HUES64 (cell line): Measurements from ENCODE around the gene COA8.
A peak's percentile ranks its signal among the peaks of the same experiment; 100 is the strongest.

Experiments
- H3K27ac ChIP-seq: 2 replicates; pipeline ENCODE4 v1.7.0; 2013; ENCODE audit warnings: low read depth, low read length, inconsistent platforms
- H3K27me3 ChIP-seq: 2 replicates; pipeline ENCODE4 v1.6.1; 2013; ENCODE audit warnings: mild to moderate bottlenecking, low read length; ENCODE audit not compliant: insufficient read depth
- H3K36me3 ChIP-seq: 2 replicates; pipeline ENCODE4 v1.6.1; 2013; ENCODE audit warnings: mild to moderate bottlenecking, low read length; ENCODE audit not compliant: insufficient read depth
- H3K4me1 ChIP-seq: 2 replicates; pipeline ENCODE4 v1.6.1; 2013; ENCODE audit warnings: mild to moderate bottlenecking, low read length, moderate library complexity; ENCODE audit not compliant: insufficient read depth
- H3K4me3 ChIP-seq: 2 replicates; pipeline ENCODE4 v1.5.1; 2013; ENCODE audit warnings: mild to moderate bottlenecking, low read length, moderate library complexity
- H3K9ac ChIP-seq: 2 replicates; pipeline ENCODE4 v1.6.1; 2013; ENCODE audit warnings: mild to moderate bottlenecking, low read depth, low read length
- H3K9me3 ChIP-seq: 2 replicates; pipeline ENCODE4 v1.6.1; 2013; ENCODE audit warnings: low read depth, low read length; ENCODE audit not compliant: insufficient read depth
- WGBS: fragments of 150-250, 120-280 bp; methylation state at CpG from one replicate; pipeline ENCODE4 v1.1.7; 2013; ENCODE audit warnings: missing lambda C conversion rate; 5-methylcytosine and 5-hydroxymethylcytosine counted together

The COA8 gene

DNA sequence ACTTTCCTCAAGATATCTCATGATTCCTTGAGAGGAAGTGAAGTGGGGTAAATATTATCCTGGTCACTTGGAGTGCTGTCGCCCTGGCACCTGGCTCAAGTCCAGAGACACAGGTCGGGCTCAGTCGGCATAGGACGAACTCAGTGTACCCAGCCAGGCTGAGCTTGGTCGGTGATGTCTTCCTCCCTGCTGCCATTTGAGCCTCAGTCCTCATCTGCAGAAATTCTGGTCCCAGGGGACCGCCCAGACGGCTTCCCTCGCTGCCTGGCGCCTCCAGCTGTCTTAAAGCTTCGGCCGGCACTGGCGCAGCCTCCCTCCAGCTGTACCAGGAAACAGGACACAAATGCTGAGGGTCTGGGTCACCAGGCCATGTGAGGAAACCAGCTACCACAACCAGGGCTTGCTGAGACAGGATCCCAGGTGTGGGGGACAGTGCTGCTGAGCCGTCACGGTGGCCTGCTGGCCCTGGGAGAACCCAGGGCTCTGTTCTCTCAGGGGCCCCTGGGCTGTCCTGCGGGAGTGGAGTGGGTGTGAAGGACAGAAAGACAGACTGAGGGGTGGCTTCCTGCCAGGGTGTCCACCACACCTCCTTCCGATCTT is 61.2 kb downstream of the COA8 start:
- no peak overlapping the region for H3K4me3 ChIP-seq
- no peak overlapping the region for H3K27ac ChIP-seq
- no peaks in the 10 kb centered on the region for H3K9me3 ChIP-seq
- H3K4me1 ChIP-seq, result 0 out of 2 replicates have a peak, but pooled peaks cover 7% of the 10 kb centered on the region
- 93% methylated on average over 16 of the region's 16 CpGs for WGBS
- H3K9ac ChIP-seq, result no peak overlapping the region
- no peaks in the 10 kb centered on the region for H3K27me3 ChIP-seq
- H3K36me3 ChIP-seq, result no peaks in the 10 kb centered on the region

DNA sequence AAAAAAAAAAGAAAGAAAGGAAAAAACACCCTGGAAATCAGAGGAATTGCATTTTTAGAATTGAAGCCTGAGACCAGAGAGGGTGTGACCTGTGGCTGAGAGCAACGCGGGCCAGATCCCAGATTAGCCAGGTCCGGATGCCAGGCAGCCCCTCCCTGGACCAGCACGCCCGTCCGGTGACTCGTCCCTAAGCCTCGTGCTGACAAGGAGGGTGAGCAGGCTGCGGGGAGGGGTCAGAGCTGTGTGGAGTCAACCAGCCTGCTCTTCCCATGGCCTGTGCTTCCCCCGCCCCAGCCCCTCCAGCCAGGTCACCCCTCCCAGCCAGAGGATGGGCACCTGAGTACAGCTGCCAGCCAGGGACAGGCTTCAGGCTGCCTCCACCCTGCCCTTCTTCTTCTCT is 62.1 kb downstream of the COA8 start:
- Histone ChIP-seq H3K9me3 (no peaks in the 10 kb centered on the region), H3K27me3 (no peaks in the 10 kb centered on the region), H3K9ac (no peak overlapping the region), H3K4me1 (0 out of 2 replicates have a peak, but pooled peaks cover 7% of the 10 kb centered on the region), H3K4me3 (no peak overlapping the region), H3K36me3 (no peaks in the 10 kb centered on the region), H3K27ac (no peak overlapping the region)
- WGBS, result 56% methylated on average over 10 of the region's 10 CpGs

DNA sequence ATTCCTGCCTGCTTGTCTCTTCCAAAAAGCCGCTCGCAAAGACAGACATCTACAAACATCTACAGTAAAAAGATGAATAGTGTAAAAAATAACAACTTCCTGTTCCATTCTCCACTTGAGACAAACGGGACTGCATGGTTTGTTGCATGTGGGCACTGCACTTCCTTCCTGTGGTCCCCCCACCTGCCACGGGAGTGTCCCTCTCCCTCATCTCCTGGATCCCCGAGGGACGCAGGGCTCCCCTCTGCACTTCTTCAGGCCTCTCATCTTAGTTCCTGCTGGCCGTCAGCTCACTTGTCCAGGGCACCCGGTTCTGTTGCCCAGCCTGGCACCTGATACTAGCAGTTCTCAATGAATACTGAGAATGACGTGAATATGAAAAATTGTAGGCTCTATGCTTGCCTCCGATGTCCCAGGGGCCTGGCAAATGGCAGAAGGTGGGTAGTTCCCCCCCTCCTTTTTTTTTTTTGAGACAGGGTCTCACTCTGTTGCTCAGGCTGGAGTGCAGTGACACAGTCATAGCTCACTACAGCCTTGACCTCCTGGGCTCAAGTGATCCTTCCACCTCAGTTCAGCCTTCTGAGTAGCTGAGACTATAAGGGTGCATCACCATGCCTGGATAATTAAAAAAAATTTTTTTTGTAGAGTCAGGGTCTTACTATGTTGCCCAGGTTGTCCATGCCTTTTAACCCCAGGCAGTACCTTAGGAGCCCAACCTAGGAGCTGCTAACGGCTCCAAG is 62.8 kb downstream of the COA8 start:
- H3K27ac ChIP-seq, result no peak overlapping the region
- 88% methylated on average over 9 of the region's 11 CpGs for WGBS
- peaks cover 12% of the 10 kb centered on the region for H3K4me1 ChIP-seq
- no peak overlapping the region for H3K4me3 ChIP-seq
- no peak overlapping the region for H3K9ac ChIP-seq
- no peaks in the 10 kb centered on the region for H3K27me3 ChIP-seq
- no peaks in the 10 kb centered on the region for H3K36me3 ChIP-seq
- H3K9me3 ChIP-seq, result no peaks in the 10 kb centered on the region

DNA sequence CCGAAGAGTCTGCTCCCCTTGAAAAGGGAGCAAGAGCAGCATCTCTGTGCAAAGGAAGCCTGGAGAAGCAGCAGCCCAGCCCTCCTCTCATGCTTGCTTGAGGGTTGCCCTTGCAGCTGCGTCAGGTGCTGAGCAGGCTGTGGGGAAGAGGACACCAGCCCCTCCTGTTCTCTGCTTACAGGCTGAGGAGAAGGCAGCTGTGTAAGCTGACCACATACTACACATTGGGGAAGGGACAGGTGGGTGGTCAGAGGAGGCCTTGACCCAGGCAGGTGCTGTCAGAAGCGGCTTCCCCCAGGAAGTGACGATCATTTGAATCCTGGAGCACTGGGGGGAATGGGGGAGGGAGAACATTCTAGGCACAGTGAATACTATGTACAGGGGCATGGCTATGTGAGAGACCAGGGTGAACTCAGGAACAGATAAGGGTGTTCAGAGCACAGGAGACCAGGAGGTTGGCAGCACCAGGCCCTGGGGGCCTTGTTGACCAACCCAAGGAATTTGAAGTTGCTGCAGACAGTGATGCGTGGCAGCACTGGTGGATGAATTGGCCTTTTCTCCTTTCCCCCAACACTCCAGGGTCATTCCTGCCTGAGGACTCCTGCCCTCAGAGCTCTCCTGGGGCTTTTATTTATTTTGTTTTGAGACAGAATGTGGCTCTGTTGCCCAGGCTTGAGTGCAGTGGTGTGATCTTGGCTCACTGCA is 63.5 kb downstream of the COA8 start:
- Histone ChIP-seq H3K36me3 (0 out of 2 replicates have a peak, but pooled peaks cover under 1% of the 10 kb centered on the region), H3K4me3 (no peak overlapping the region), H3K9ac (no peak overlapping the region), H3K4me1 (peaks cover 15% of the 10 kb centered on the region), H3K27me3 (no peaks in the 10 kb centered on the region), H3K27ac (no peak overlapping the region), H3K9me3 (no peaks in the 10 kb centered on the region)
- WGBS, result 91% methylated on average over 5 of the region's 5 CpGs

DNA sequence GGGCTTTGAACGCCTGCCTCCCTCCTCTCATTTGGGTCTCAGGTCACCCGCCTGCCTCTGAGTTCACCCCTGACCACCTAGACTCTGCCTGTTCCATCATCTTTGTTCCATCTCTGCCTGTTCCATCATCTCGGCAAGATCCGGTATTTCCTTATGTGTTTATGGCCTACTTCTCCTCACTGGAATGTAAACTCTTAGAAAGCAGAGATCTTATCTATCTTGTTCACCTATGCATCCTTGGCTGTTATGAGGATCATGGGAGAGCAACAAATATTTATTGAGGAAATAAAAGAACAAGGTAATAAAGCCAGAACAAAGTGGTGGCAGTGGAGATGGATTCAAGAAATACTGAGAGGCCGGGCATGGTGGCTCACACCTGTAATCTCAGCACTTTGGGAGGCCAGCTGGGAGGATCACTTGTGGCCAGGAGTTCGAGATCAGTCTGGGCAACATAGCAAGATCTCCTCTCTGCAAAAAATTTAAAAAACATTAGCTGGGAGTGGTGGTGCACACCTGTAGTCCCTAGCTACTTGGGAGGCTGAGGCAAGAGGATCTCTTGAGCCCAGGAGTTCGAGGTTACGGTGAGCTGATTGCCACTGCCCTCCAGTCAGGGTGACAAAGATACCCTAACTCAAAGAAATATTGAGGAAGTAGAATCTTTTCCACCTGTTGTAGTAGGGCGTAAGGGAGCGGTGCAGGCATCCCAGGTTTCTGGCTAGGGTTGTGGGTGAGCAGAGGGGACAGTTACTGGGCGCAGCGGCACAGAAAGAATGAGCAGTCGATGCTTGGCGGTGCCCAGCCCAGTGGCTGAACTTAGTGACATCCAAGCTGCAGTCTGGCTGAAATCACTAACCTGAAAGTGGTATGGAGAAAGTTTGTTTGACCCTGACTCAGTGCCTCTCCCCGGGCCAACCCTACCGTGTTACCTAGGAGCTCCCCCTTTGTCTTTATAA is 64.6 kb downstream of the COA8 start:
- 96% methylated on average over 14 of the region's 16 CpGs for WGBS
- H3K4me1 ChIP-seq, result peaks cover 15% of the 10 kb centered on the region

DNA sequence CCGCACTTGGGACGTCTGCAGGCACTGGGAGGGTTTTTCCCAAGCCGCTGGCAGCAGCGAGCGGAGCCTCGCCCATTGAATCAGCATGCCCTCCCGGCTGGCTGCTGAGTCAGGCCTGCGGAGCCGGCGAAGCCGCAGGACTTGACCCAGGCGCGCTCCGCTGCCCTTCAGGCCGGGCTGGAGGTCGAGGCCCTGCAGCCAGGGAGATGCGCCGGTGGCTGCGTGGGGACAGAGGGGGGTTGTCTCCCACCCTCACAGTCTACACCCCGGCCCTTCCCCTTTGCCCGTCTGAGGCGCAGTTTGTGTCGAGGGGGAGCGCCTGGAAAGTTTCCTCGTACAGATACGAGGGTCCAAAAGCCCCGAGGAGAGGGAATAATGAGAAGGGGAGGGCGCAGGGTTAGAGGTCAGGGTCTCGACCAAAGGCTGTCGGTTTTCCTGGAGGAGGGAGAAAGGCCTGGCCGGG is 65.5 kb downstream of the COA8 start:
- Histone ChIP-seq H3K9me3 (no peaks in the 10 kb centered on the region), H3K27me3 (no peaks in the 10 kb centered on the region), H3K27ac (peak overlapping the region; percentile 92), H3K4me3 (peak overlapping the region; percentile 97), H3K9ac (peak overlapping the region; percentile 95), H3K36me3 (0 out of 2 replicates have a peak, but pooled peaks cover 6% of the 10 kb centered on the region), H3K4me1 (peaks cover 15% of the 10 kb centered on the region)
- 11% methylated on average over 31 of the region's 31 CpGs for WGBS

More for the DNA sequence above, 64.6 kb downstream of the COA8 start:
- Histone ChIP-seq H3K4me3 (peak overlapping the region; percentile 97), H3K36me3 (0 out of 2 replicates have a peak, but pooled peaks cover 6% of the 10 kb centered on the region), H3K9me3 (no peaks in the 10 kb centered on the region), H3K27me3 (no peaks in the 10 kb centered on the region), H3K27ac (no peak overlapping the region), H3K9ac (peak overlapping the region; percentile 95)

DNA sequence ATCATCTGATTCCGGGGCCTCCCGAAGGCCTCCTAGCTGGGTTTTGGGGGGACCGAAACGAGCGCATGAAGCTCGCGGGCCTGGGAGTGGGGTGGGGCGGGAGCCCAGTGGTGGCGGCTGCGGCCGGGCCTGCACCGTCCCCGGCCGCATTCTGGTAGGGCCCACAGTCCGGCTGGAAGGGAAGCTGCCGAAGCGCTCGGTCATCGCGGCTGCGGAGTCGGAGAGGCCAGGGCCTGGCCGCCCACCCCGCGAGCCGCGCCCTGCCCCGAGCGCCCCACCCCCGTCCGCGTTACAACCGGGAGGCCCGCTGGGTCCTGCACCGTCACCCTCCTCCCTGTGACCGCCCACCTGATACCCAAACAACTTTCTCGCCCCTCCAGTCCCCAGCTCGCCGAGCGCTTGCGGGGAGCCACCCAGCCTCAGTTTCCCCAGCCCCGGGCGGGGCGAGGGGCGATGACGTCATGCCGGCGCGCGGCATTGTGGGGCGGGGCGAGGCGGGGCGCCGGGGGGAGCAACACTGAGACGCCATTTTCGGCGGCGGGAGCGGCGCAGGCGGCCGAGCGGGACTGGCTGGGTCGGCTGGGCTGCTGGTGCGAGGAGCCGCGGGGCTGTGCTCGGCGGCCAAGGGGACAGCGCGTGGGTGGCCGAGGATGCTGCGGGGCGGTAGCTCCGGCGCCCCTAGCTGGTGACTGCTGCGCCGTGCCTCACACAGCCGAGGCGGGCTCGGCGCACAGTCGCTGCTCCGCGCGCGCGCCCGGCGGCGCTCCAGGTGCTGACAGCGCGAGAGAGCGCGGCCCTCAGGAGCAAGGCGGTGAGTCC is 66.1 kb downstream of the COA8 start, which contains the start of gene KLC1:
TSS of gene KLC1 (plus strand) at position 528 of the 819 bp plus-strand sequence. CDS start 25,354 bp downstream, outside the sequence.
- H3K27ac ChIP-seq, result peak within 1 kb of the TSS; percentile 92
- no peaks in the 10 kb centered on the region for H3K27me3 ChIP-seq
- H3K9ac ChIP-seq, result peak within 1 kb of the TSS; percentile 95
- peaks cover 15% of the 10 kb centered on the region for H3K4me1 ChIP-seq
- H3K4me3 ChIP-seq, result peak within 1 kb of the TSS; percentile 97
- H3K9me3 ChIP-seq, result no peaks in the 10 kb centered on the region
- WGBS, result under 1% methylated on average over 97 of the region's 97 CpGs
- 0 out of 2 replicates have a peak, but pooled peaks cover 6% of the 10 kb centered on the region for H3K36me3 ChIP-seq

DNA sequence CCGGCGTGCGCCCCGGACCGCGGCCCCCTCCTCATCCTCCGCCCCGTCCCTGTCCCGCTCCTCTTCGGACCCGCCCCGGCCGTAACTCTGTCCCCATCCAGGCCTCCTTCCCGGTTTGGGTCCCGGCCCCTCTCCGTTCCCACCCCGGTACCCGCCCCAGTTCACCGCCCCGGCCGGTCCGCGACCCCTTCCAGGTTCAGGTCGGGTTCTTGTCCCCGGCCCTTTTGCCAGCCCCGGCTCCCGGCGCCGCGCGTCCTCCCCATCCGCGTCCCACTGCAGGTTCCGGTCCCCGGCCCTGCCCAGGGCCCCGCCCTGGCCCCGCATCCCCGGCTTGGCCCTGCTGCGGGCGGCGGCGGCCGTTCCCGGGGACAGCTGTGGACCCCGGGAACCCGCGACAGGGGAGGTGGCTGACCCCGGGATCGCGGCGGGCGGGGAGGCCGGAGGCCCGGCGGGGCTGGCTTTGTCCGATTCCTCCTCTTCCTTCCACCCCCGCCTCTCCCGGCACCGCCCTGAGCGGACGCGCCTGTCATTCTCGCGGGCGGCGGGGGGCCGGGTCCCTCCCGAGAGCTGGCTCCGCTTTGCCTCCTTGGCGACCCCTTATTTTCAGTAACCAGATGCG is 66.9 kb downstream of the COA8 start:
- Histone ChIP-seq H3K4me1 (peaks cover 15% of the 10 kb centered on the region), H3K4me3 (peak overlapping the region; percentile 97), H3K36me3 (0 out of 2 replicates have a peak, but pooled peaks cover 6% of the 10 kb centered on the region), H3K27me3 (no peaks in the 10 kb centered on the region), H3K27ac (peak overlapping the region; percentile 92), H3K9me3 (no peaks in the 10 kb centered on the region), H3K9ac (peak overlapping the region; percentile 95)
- under 1% methylated on average over 71 of the region's 71 CpGs for WGBS

DNA sequence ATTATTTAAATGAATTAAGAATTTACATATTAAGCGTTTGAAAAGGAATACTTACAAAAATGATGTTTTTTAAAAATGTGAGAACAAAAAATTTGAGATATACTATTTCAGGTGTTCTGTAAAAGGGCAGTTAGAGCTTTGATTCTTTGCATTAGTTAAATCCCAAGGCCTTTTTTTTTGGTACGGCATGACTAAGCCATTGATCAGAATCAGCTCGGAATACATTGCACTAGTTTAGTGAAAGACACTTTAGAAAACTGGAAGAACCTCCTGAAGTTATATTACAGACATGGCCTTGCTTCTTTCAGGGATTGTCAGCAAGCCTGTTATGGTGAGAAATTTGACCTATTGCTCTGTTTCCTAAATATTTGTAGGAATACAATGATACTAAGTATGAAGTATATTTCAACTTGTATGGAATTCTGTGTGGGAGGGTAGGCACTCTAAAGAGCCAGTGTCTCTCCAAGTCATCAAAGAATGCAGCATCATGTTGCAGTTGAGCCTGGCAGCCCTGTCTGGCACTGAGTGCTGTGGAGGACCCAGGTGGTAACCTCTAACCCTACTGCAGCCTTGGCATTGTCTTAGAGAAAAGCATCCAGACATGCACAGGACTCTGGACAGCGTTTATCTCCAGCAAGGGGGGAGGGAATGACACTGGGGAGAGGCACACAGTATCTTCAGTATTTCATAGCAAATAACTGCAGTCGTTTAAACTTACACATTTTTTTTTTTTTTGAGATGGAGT is 67.8 kb downstream of the COA8 start:
- peaks cover 15% of the 10 kb centered on the region for H3K4me1 ChIP-seq
- H3K27me3 ChIP-seq, result no peaks in the 10 kb centered on the region
- no peaks in the 10 kb centered on the region for H3K9me3 ChIP-seq
- peak overlapping the region; percentile 95; the same call in 1 of the 2 replicates for H3K9ac ChIP-seq
- peak overlapping the region; percentile 97 for H3K4me3 ChIP-seq
- H3K27ac ChIP-seq, result no peak overlapping the region
- H3K36me3 ChIP-seq, result peaks cover 10% of the 10 kb centered on the region; the same call in 1 of the 2 replicates
- WGBS, result 58% methylated on average over 5 of the region's 5 CpGs
